IMR-90 (cell line): ENCODE measurements around the gene HMGCR. TPM values are rescaled to one million over a fixed set of nuclear protein-coding genes. Genes with fewer than 3 reads are reported as not detected.

Experiments
- ATAC-seq: fragments of 200-7000 bp; cut with Tn5 transposase; 2 replicates; pipeline ENCODE4 v1.9.1; 2020; ENCODE audit warnings: low read depth, mild to moderate bottlenecking, moderate library complexity
- Bru-seq: library from RNA; stranded (reverse); fragments of 400-500 nt; gene quantifications from one replicate; lab custom pipeline; 2021; lab: Mats Ljungman, UMichigan
- BruChase-seq, 2 experiments: library from RNA; stranded (reverse); fragments of 400-500 nt; gene quantifications; one replicate each; lab custom pipeline; 2021; lab: Mats Ljungman, UMichigan
- BruUV-seq: library from RNA; stranded (reverse); fragments of 400-500 nt; replicated peaks from 2 replicates; lab custom pipeline; 2021; lab: Mats Ljungman, UMichigan
- CTCF ChIA-PET: fragments of 300-600 bp; formaldehyde crosslinking; extraction: SDS; loops from one replicate; lab custom pipeline; 2021; ENCODE audit warnings: antibody characterized with exemption; lab: Yijun Ruan, JAX
- POLR2A ChIA-PET: fragments of 300-600 bp; sonication (Branson Sonifier 250); formaldehyde crosslinking; loops from one replicate; lab custom pipeline; 2022; ENCODE audit warnings: antibody characterized with exemption; ENCODE audit not compliant: unreplicated experiment; lab: Charles Lee
- DNase-seq: peaks from one replicate; pipeline ENCODE4 v3.0.0; 2013
- H2AFZ ChIP-seq: replicated peaks from 2 replicates; pipeline ENCODE3; 2013; ENCODE audit warnings: low read length, mild to moderate bottlenecking; ENCODE audit not compliant: poor library complexity
- H2AK5ac ChIP-seq: 2 replicates; pipeline ENCODE4 v1.6.1; 2013; ENCODE audit warnings: low read depth, low read length, inconsistent platforms
- H2AK9ac ChIP-seq: replicated peaks from 2 replicates; pipeline ENCODE3; 2013; ENCODE audit warnings: mild to moderate bottlenecking, low read depth, low read length, moderate library complexity; ENCODE audit not compliant: poor library complexity
- H2BK120ac ChIP-seq: 2 replicates; pipeline ENCODE4 v1.6.1; 2013; ENCODE audit warnings: low read depth, low read length, inconsistent platforms
- H2BK15ac ChIP-seq: 3 replicates; pipeline ENCODE4 v1.6.1; 2013; ENCODE audit warnings: low read depth, low read length, inconsistent platforms
- H2BK20ac ChIP-seq: 2 replicates; pipeline ENCODE4 v1.6.1; 2013; ENCODE audit warnings: low read depth, mild to moderate bottlenecking, inconsistent platforms, low read length, moderate library complexity
- H2BK5ac ChIP-seq: 2 replicates; pipeline ENCODE4 v1.6.1; 2013; ENCODE audit warnings: mild to moderate bottlenecking, low read depth, low read length, inconsistent platforms; ENCODE audit not compliant: poor library complexity, severe bottlenecking
- H3K14ac ChIP-seq: replicated peaks from 2 replicates; pipeline ENCODE4 v1.6.1; 2013; ENCODE audit warnings: low read depth, low read length, inconsistent platforms
- H3K18ac ChIP-seq: 2 replicates; pipeline ENCODE4 v1.6.1; 2013; ENCODE audit warnings: low read depth, low read length, control low read depth
- H3K23ac ChIP-seq: 2 replicates; pipeline ENCODE4 v1.6.1; 2013; ENCODE audit warnings: low read depth, low read length, inconsistent platforms
- H3K27ac ChIP-seq: 2 replicates; pipeline ENCODE4 v1.5.1; 2013; ENCODE audit warnings: mild to moderate bottlenecking, control low read depth, low read length; ENCODE audit not compliant: insufficient read depth
- H3K27me3 ChIP-seq: 2 replicates; pipeline ENCODE4 v1.6.1; 2013; ENCODE audit warnings: low read length; ENCODE audit not compliant: control insufficient read depth, insufficient read depth
- H3K36me3 ChIP-seq: 2 replicates; pipeline ENCODE4 v1.6.1; 2013; ENCODE audit warnings: low read length, mixed read lengths; ENCODE audit not compliant: control insufficient read depth, insufficient read depth
- H3K4ac ChIP-seq: 2 replicates; pipeline ENCODE4 v1.6.1; 2013; ENCODE audit warnings: low read depth, low read length, inconsistent platforms
- H3K4me1 ChIP-seq: 2 replicates; pipeline ENCODE4 v1.6.1; 2013; ENCODE audit warnings: low read length, mixed read lengths; ENCODE audit not compliant: control insufficient read depth, insufficient read depth
- H3K4me2 ChIP-seq: 2 replicates; pipeline ENCODE4 v1.6.1; 2013; ENCODE audit warnings: low read depth, mild to moderate bottlenecking, control low read depth, low read length, moderate library complexity
- H3K4me3 ChIP-seq: 2 replicates; pipeline ENCODE4 v1.5.1; 2013; ENCODE audit warnings: low read depth, mild to moderate bottlenecking, control low read depth, low read length, moderate library complexity; ENCODE audit not compliant: insufficient read depth
- H3K56ac ChIP-seq: 2 replicates; pipeline ENCODE4 v1.6.1; 2013; ENCODE audit warnings: low read length, inconsistent platforms; ENCODE audit not compliant: insufficient read depth; ENCODE audit errors: extremely low read depth
- H3K79me1 ChIP-seq, 2 experiments: 2 replicates each; pipeline ENCODE4 v1.6.1; 2013; ENCODE audit warnings: low read length in 2 of 2, inconsistent platforms in 1 of 2, low read depth in 1 of 2
- H3K9ac ChIP-seq: 2 replicates; pipeline ENCODE4 v1.6.1; 2013; ENCODE audit warnings: low read depth, low read length, control low read depth
- H3K9me1 ChIP-seq: 2 replicates; pipeline ENCODE4 v1.6.1; 2013; ENCODE audit warnings: low read length, inconsistent platforms; ENCODE audit not compliant: insufficient read depth
- H3K9me3 ChIP-seq: 2 replicates; pipeline ENCODE4 v1.6.1; 2013; ENCODE audit warnings: low read length; ENCODE audit not compliant: control insufficient read depth, insufficient read depth
- H4K20me1 ChIP-seq: 2 replicates; pipeline ENCODE4 v1.6.1; 2013; ENCODE audit warnings: low read length, inconsistent platforms; ENCODE audit not compliant: insufficient read depth
- H4K5ac ChIP-seq: 2 replicates; pipeline ENCODE4 v1.6.1; 2013; ENCODE audit warnings: mild to moderate bottlenecking, low read depth, low read length, control low read depth
- H4K8ac ChIP-seq, 2 experiments: 2 replicates each; pipeline ENCODE4 v1.6.1; 2013; ENCODE audit warnings: low read depth in 2 of 2, low read length in 2 of 2, control low read depth in 1 of 2, inconsistent platforms in 1 of 2
- H4K91ac ChIP-seq: 2 replicates; pipeline ENCODE4 v1.6.1; 2013; ENCODE audit warnings: low read depth, low read length, inconsistent platforms; ENCODE audit not compliant: insufficient read depth
- CEBPB ChIP-seq: IDR thresholded peaks from 2 replicates; pipeline ENCODE4 v1.6.1; 2012; ENCODE audit warnings: low read depth, low read length, improper control_type of control experiment
- CHD1 ChIP-seq: IDR thresholded peaks from 2 replicates; pipeline ENCODE4 v1.6.1; 2012; ENCODE audit warnings: low read depth, low read length, improper control_type of control experiment
- FOS ChIP-seq: fragments of 150-350 bp; IDR thresholded peaks from 2 replicates; pipeline ENCODE4 v1.6.1; 2016; ENCODE audit warnings: low read depth, low read length
- MAFK ChIP-seq: IDR thresholded peaks from 2 replicates; pipeline ENCODE4 v1.6.1; 2012; ENCODE audit warnings: low read depth, low read length, improper control_type of control experiment
- MAZ ChIP-seq: IDR thresholded peaks from 2 replicates; pipeline ENCODE4 v1.6.1; 2012; ENCODE audit warnings: low read depth, mild to moderate bottlenecking, low read length, improper control_type of control experiment, moderate library complexity, borderline replicate concordance
- MXI1 ChIP-seq: IDR thresholded peaks from 2 replicates; pipeline ENCODE4 v1.6.1; 2012; ENCODE audit warnings: low read depth, mild to moderate bottlenecking, low read length, moderate library complexity, borderline replicate concordance
- NFE2L2 ChIP-seq: fragments of 150-350 bp; IDR thresholded peaks from 2 replicates; pipeline ENCODE4 v1.6.1; 2016; ENCODE audit warnings: low read depth, mild to moderate bottlenecking, low read length
- POLR2A ChIP-seq: IDR thresholded peaks from 2 replicates; pipeline ENCODE4 v1.6.1; 2012; ENCODE audit warnings: mild to moderate bottlenecking, low read depth, low read length
- RAD21 ChIP-seq: IDR thresholded peaks from 2 replicates; pipeline ENCODE4 v1.6.1; 2012; ENCODE audit warnings: low read length, improper control_type of control experiment
- RFX5 ChIP-seq: IDR thresholded peaks from 2 replicates; pipeline ENCODE4 v1.8.0; 2012; ENCODE audit warnings: low read depth, mild to moderate bottlenecking, low read length, moderate library complexity
- SMC3 ChIP-seq: fragments of 150-350 bp; IDR thresholded peaks from 2 replicates; pipeline ENCODE4 v1.6.1; 2016; ENCODE audit warnings: low read depth, mild to moderate bottlenecking, antibody characterized with exemption, low read length, moderate library complexity
- WGBS, 2 experiments: methylation state at CpG; one replicate each; pipeline versions ENCODE4 v1.1.5 to v1.1.7; 2013; ENCODE audit warnings: missing lambda C conversion rate in 2 of 2; ENCODE audit not compliant: insufficient read length in 1 of 2; ENCODE audit errors: extremely low coverage in 2 of 2; 5-methylcytosine and 5-hydroxymethylcytosine counted together
- dilution Hi-C: fragments of 300-500 bp; cut with HindIII; formaldehyde crosslinking; loops from one replicate; pipeline ENCODE4 v1.14.3; 2018; ENCODE audit warnings: low sequenced_read_pairs; ENCODE audit not compliant: unreplicated experiment
- in situ Hi-C: fragments of 300-500 bp; cut with MboI; formaldehyde crosslinking; loops from 3 replicates; pipeline ENCODE4 v1.14.3; 2019; ENCODE audit warnings: low sequenced_read_pairs, inconsistent platforms, mixed read lengths
- intact Hi-C: fragments of 100-400 bp; cut with micrococcal nuclease; formaldehyde crosslinking; loops from 2 replicates; pipeline ENCODE4 v1.10.0; 2022
- long read RNA-seq: library from polyadenylated mRNA; unstranded; transcript quantifications from one replicate; pipeline ENCODE4 v2.0.0, GENCODE V29; 2021; ENCODE audit not compliant: unreplicated experiment
- polyA plus RNA-seq, 3 experiments: library from polyadenylated mRNA; depleted of rRNA; stranded (reverse); fragments of >200 nt; gene quantifications; 2 replicates each; pipeline ENCODE4 v1.2.3, GENCODE V29; 2012; ENCODE audit warnings: low replicate concordance in 1 of 3
- total RNA-seq: library from RNA; depleted of rRNA; stranded (reverse); fragments of >200 nt; gene quantifications from 2 replicates; pipeline ENCODE4 v1.2.3, GENCODE V29; 2012; rRNA removed
- TF ChIP-seq, protein P1 (sequence below): conservative IDR thresholded peaks from 2 replicates; pipeline ENCODE4 v1.5.1; 2012; ENCODE audit warnings: mild to moderate bottlenecking, low read depth, low read length, improper control_type of control experiment
- TF ChIP-seq, protein P2 (sequence below): fragments of 150-350 bp; IDR thresholded peaks from 2 replicates; pipeline ENCODE4 v1.6.1; 2017; ENCODE audit warnings: mild to moderate bottlenecking, antibody characterized with exemption, low read length, low read depth

The HMGCR gene
- 48.6 and 89.7 TPM in 2 replicates for total RNA-seq
- 18.1 and 23.3 TPM in 2 replicates for polyA plus RNA-seq (2012; rRNA removed)
- polyA plus RNA-seq (2012; cell fraction: cytosol; rRNA removed): 2.6 and 4.2 TPM in 2 replicates
- polyA plus RNA-seq (2012; cell fraction: nucleus; rRNA removed; ENCODE audit: low replicate concordance): 13.9 and 63.4 TPM in 2 replicates
- Bru-seq, nascent RNA: percentile 75 among the genes with signal in this experiment
- percentile 60 among the genes with signal in this experiment for BruChase-seq, experiment 1, labeled RNA remaining after a 6-hour chase
- BruChase-seq, experiment 2, labeled RNA remaining after a 2-hour chase: percentile 87 among the genes with signal in this experiment
- long read RNA-seq, full-length matches to known transcripts: 18 of 32 reads
- long read RNA-seq, partial matches to known transcripts: 11 of 32 reads
- long read RNA-seq, other reads (novel, unspliced or antisense): 3 of 32 reads

DNA sequence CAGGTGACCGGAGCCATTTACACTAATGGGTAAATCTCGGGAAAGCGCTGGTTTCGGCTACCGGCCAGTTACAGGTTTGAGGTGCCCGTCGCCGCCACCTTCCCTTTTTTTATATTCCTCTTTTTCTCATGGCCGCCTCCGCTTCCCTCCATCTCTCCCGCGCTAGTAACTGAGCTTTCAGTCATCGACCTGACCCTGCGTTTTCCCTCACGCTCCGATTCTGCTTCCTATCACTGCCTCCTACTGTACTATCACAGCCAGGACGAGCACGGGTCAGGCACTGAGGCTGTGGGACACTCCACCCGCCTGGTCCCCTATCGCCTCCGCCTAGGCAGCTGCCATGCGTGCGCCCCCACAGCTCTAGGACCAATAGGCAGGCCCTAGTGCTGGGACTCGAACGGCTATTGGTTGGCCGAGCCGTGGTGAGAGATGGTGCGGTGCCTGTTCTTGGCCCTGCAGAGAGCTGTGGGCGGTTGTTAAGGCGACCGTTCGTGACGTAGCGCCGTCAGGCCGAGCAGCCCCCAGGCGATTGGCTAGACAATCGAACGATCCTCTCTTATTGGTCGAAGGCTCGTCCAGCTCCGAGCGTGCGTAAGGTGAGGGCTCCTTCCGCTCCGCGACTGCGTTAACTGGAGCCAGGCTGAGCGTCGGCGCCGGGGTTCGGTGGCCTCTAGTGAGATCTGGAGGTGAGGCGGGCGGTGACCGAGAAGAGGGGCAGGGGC is at the start of gene HMGCR:
Gene HMGCR (plus strand): TSS at position 606 of the 722 bp plus-strand sequence. CDS start 5,386 bp downstream, outside the sequence.
- peak within 1 kb of the TSS; percentile 74 for H2BK5ac ChIP-seq
- peak within 1 kb of the TSS; percentile 97 for H2AFZ ChIP-seq
- peak within 1 kb of the TSS; percentile 91 for H3K14ac ChIP-seq
- DNase-seq (peak; percentile 100), ATAC-seq (peak; percentile 97)
- peak within 1 kb of the TSS; percentile 76 for H3K9ac ChIP-seq
- WGBS, 2 experiments: 1% methylated on average over 23 of the region's 56 CpGs; no CpG with 5 or more reads in 1 of the 2 experiments
- H4K8ac ChIP-seq: peak within 1 kb of the TSS; percentile 7 to 79; a peak in 3 of 4 replicates
- peak within 1 kb of the TSS; percentile 69 for H2BK120ac ChIP-seq
- BruUV-seq: no TSS peak
- intact Hi-C loops (loop anchor here (1.0 to 10.0 kb wide), 6 partner anchors 100 to 652 kb away; partner anchors contain the start of genes ANKRD31 and HEXB), dilution Hi-C loops (no loop called here), in situ Hi-C loops (no loop called here)
- H3K56ac ChIP-seq: peak within 1 kb of the TSS; percentile 62
- peak within 1 kb of the TSS; percentile 37; the same call in 1 of the 2 replicates for H2AK5ac ChIP-seq
- peak within 1 kb of the TSS; percentile 71 for H3K23ac ChIP-seq
- no peaks in the 10 kb centered on the region for H3K36me3 ChIP-seq
- peak within 1 kb of the TSS; percentile 29 for H3K27ac ChIP-seq
- H3K18ac ChIP-seq: no peak within 1 kb of the TSS; the same call in 1 of the 2 replicates
- peak within 1 kb of the TSS; percentile 87 for H3K4ac ChIP-seq
- ChIA-PET POLR2A (no interaction called here), CTCF (interaction anchor here (0.7 to 1.9 kb wide), 3 partner anchors 100 to 289 kb away, joined by 3 to 11 read pairs (median 4); partner anchors contain the start of gene ANKRD31)
- H2BK20ac ChIP-seq: no peak within 1 kb of the TSS
- no peaks in the 10 kb centered on the region for H3K9me1 ChIP-seq
- H2BK15ac ChIP-seq: peak within 1 kb of the TSS; percentile 24; the same call in 1 of the 3 replicates
- peak within 1 kb of the TSS; percentile 98 for H3K4me2 ChIP-seq
- H3K4me1 ChIP-seq: no peaks in the 10 kb centered on the region; the same call in 1 of the 2 replicates
- H2AK9ac ChIP-seq: peak within 1 kb of the TSS; percentile 93
- peak within 1 kb of the TSS; percentile 67; the same call in 1 of the 2 replicates for H4K5ac ChIP-seq
- H4K20me1 ChIP-seq: peaks cover 18% of the 10 kb centered on the region; the same call in 1 of the 2 replicates
- H4K91ac ChIP-seq: no peak within 1 kb of the TSS; the same call in 1 of the 2 replicates
- H3K9me3 ChIP-seq: no peaks in the 10 kb centered on the region
- peaks cover 0 to 25% of the 10 kb centered on the region in 2 experiments; a peak in 2 of 4 replicates for H3K79me1 ChIP-seq
- H3K27me3 ChIP-seq: no peaks in the 10 kb centered on the region
- H3K4me3 ChIP-seq: peak within 1 kb of the TSS; percentile 79
- TF ChIP-seq, protein P1, sequence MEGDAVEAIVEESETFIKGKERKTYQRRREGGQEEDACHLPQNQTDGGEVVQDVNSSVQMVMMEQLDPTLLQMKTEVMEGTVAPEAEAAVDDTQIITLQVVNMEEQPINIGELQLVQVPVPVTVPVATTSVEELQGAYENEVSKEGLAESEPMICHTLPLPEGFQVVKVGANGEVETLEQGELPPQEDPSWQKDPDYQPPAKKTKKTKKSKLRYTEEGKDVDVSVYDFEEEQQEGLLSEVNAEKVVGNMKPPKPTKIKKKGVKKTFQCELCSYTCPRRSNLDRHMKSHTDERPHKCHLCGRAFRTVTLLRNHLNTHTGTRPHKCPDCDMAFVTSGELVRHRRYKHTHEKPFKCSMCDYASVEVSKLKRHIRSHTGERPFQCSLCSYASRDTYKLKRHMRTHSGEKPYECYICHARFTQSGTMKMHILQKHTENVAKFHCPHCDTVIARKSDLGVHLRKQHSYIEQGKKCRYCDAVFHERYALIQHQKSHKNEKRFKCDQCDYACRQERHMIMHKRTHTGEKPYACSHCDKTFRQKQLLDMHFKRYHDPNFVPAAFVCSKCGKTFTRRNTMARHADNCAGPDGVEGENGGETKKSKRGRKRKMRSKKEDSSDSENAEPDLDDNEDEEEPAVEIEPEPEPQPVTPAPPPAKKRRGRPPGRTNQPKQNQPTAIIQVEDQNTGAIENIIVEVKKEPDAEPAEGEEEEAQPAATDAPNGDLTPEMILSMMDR: peak; percentile 38
- TF ChIP-seq MXI1: peak; percentile 89
- no peak for TF ChIP-seq NFE2L2
- TF ChIP-seq CEBPB: no peak
- TF ChIP-seq POLR2A: peak; percentile 92
- TF ChIP-seq SMC3: 0 out of 2 replicates have a peak, but pooled peaks have one; percentile 2
- peak; percentile 39 for TF ChIP-seq RAD21
- peak; percentile 69; the same call in 1 of the 2 replicates for TF ChIP-seq MAZ
- no peak for TF ChIP-seq CHD1
- no peak for TF ChIP-seq MAFK
- TF ChIP-seq RFX5: peak; percentile 69
- TF ChIP-seq FOS: no peak
- TF ChIP-seq, protein P2, sequence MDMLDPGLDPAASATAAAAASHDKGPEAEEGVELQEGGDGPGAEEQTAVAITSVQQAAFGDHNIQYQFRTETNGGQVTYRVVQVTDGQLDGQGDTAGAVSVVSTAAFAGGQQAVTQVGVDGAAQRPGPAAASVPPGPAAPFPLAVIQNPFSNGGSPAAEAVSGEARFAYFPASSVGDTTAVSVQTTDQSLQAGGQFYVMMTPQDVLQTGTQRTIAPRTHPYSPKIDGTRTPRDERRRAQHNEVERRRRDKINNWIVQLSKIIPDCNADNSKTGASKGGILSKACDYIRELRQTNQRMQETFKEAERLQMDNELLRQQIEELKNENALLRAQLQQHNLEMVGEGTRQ: peak; percentile 27; the same call in 1 of the 2 replicates
